Measurements from ENCODE around the gene GALK2.

DNA sequence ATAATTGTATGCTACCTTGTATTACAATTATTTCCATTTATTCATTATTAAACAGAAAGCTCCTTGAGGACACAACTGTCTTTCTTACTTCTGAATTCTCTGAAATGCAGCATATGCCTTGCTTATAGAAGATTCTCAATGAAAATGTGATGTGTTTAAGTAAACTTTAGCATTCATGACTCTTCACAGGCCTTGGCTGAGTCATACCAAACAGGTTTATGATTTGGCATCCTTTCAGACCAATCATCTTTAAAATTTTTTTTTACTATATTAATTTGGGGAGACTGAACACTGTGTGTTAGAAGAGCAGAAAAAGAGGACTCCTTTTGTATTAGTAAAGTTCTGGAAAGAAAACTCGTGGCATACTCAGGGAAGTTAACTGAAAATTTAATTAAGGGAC is 6.4 kb upstream of the GALK2 start:
- TF ChIP-seq, protein P1, sequence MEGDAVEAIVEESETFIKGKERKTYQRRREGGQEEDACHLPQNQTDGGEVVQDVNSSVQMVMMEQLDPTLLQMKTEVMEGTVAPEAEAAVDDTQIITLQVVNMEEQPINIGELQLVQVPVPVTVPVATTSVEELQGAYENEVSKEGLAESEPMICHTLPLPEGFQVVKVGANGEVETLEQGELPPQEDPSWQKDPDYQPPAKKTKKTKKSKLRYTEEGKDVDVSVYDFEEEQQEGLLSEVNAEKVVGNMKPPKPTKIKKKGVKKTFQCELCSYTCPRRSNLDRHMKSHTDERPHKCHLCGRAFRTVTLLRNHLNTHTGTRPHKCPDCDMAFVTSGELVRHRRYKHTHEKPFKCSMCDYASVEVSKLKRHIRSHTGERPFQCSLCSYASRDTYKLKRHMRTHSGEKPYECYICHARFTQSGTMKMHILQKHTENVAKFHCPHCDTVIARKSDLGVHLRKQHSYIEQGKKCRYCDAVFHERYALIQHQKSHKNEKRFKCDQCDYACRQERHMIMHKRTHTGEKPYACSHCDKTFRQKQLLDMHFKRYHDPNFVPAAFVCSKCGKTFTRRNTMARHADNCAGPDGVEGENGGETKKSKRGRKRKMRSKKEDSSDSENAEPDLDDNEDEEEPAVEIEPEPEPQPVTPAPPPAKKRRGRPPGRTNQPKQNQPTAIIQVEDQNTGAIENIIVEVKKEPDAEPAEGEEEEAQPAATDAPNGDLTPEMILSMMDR (IDR thresholded peaks at IDR 0.05) = no peak
- no peak for TF ChIP-seq POLR2A (IDR thresholded peaks at IDR 0.05)

Data from body of pancreas (tissue), 4 donors.